GM13977 (cell line): ENCODE measurements around the gene KRT3.

ENCODE experiments used
- DNase-seq: peaks from one replicate; pipeline ENCODE4 v3.0.0; 2012; ENCODE audit warnings: low spot score
- in situ Hi-C: fragments of 300-500 bp; cut with MboI; formaldehyde crosslinking; loops from one replicate; pipeline ENCODE4 v1.12.0; 2022; ENCODE audit warnings: low sequenced_read_pairs, low pct_unique_long_range_greater_than_20kb, mixed read lengths, inconsistent platforms; ENCODE audit not compliant: unreplicated experiment
- TF ChIP-seq, protein P1 (sequence below): IDR thresholded peaks from 2 replicates; pipeline ENCODE4 v1.5.1; 2012; ENCODE audit warnings: mild to moderate bottlenecking, control low read depth; ENCODE audit not compliant: insufficient read depth; ENCODE audit errors: extremely low read depth, missing control alignments

KRT3 gene

DNA sequence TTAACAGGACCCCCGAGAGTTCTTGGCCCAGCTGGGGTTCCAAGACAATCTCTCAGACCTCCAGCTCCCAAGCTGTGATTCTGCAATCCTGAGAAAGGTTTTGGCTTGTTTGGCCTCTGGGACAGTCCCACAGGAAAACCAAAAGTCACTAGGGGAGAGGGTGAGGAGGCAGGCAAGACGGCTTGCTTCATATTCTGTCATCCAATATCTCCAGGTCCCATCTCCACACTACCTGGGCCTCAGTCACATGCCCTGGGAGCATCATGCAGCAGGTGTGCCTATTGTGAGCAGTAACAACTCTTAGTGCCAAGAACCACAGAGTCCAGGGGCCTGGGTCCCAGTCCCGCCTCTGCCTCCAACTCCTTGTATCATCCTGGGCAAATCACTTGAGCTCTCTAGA, 36.5 kb upstream of the KRT3 start:
- in situ Hi-C loops: no loop called here
- TF ChIP-seq, protein P1, sequence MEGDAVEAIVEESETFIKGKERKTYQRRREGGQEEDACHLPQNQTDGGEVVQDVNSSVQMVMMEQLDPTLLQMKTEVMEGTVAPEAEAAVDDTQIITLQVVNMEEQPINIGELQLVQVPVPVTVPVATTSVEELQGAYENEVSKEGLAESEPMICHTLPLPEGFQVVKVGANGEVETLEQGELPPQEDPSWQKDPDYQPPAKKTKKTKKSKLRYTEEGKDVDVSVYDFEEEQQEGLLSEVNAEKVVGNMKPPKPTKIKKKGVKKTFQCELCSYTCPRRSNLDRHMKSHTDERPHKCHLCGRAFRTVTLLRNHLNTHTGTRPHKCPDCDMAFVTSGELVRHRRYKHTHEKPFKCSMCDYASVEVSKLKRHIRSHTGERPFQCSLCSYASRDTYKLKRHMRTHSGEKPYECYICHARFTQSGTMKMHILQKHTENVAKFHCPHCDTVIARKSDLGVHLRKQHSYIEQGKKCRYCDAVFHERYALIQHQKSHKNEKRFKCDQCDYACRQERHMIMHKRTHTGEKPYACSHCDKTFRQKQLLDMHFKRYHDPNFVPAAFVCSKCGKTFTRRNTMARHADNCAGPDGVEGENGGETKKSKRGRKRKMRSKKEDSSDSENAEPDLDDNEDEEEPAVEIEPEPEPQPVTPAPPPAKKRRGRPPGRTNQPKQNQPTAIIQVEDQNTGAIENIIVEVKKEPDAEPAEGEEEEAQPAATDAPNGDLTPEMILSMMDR: no peak
- DNase-seq: no peak

DNA sequence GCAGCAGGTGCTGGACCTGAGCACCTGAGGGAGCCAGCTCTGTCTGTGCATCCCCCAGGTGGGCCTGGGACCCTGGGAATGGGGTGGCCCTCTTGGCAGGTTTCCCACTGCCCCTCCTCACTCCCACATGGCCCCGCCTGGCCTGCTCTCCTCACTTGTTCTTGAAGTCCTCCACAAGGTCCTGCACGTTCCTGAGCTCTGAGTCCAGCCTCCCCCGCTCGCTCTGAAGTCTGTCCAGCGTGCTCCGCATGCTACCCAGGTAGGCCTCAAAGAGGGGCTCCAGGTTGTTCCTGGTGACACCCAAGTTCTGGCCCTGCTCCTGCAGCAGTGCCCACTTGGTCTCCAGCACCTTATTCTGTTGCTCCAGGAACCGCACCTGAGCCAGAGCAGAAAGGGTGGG, 35.3 kb upstream of the KRT3 start:
- no peak for DNase-seq
- in situ Hi-C loops: no loop called here
- TF ChIP-seq, protein P1: no peak

DNA sequence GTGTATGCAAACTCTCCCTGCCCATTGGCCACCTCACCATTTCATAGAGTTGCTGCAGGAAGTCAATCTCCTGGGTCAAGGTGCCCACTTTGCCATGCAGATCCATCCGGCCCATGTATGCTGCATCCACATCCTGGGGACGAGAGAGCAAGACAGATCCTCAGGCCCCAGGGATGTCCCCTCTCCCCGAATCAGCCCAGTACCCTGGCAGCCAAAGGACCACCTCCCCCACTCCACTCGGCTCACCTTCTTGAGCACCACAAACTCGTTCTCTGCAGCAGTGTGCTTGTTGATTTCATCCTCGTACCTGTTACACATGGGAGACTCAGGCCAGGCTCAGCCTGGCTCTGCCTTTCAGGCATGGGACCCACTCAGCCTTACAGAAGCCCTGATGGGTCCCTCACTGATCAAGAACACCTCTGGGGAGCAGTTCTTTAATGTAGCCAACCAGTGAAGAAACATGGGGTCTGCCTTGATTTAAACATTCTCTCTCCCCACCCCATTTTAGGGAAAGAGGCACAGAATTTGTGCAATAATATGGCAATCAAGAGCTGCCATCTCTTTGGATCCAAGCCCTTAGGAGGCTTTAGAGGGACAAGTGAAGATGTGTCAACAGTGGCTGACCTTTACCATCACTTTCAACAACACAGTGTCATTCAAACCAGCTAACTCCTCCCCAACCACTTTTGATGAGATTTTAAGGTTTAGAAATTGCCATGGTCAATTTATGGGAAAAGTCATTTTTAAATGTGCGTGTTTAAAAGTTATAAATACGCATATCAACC, 34.3 kb upstream of the KRT3 start:
- no peak for DNase-seq
- in situ Hi-C loops: no loop called here
- TF ChIP-seq, protein P1: no peak

DNA sequence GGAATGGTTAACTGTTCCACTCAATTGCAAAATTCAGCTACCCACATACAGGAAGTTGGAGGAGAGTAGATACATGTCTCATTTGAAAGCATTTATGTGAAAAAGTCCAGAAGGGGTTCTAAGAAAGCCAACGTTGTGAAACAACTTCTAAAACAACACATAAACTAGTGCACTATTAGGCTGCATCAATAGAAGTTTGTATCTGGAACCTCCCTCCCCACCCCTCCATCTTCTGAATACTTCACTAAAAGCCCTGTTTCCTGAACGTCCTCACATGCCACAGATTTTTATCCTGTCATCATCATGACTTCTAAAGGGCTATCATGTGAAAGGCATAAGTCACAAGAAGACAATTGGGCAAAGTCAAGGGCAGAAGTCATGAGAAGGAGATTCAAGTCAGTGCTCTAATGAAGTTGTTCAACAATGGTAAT, 32.7 kb upstream of the KRT3 start:
- TF ChIP-seq, protein P1: no peak
- no peak for DNase-seq
- in situ Hi-C loops: no loop called here

DNA sequence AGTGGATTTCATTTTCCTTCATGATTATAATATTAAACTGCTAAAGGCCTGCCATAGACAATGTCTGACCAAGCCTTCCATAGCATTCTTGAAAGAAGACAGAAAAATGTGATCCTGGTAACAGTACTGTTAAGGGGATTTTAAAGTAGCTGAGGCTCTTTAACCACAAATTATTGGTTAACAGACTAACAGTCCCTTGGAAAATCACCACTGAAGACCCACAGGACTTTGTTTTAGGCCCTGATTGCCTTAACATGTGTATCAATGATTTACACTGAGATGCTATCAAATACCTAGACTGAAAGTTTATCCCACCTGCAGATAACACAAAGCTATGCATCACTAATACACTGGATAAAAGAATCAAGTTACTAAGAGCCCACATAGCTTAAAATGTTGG, 32.2 kb upstream of the KRT3 start:
- in situ Hi-C loops: no loop called here
- DNase-seq: no peak

DNA sequence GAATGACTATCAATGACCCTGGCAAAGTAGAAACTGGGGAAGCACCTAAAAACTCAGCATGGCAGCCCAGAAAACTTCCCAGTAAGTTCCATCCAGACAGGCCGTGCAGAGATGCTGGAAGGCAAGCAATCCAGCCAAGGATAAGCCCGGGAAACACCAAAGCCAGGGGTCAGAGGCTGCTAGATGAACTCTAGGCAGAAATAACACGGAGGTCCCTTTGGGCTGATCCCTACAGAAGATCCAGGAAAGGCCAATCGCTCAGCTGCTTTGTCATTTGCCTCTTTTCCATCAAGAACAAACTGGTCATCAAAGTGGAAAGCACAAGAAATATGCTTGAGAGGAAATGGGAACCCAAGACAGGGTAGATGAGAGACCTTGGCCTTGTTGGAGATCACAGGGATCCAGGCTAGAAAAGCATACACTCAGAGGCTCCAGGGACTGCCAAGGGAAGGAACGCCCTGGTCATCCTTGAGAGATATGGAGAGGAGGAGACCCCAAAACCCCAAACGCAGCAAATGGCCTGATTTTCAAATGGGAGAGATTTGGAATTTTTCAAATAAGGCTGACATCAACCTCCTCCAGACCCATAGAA, 31.7 kb upstream of the KRT3 start:
- in situ Hi-C loops: no loop called here

More for the DNA sequence above, 32.2 kb upstream of the KRT3 start:
- TF ChIP-seq, protein P1: no peak

More for the DNA sequence above, 31.7 kb upstream of the KRT3 start:
- TF ChIP-seq, protein P1: no peak
- no peak for DNase-seq
